ENCODE measurements around the gene TMEM255B.
"Not testable (repeated sequence)": the region's sequence is repeated elsewhere in the genome, so short reads cannot be mapped to it uniquely, and the experiment has no call there.

TMEM255B gene

DNA sequence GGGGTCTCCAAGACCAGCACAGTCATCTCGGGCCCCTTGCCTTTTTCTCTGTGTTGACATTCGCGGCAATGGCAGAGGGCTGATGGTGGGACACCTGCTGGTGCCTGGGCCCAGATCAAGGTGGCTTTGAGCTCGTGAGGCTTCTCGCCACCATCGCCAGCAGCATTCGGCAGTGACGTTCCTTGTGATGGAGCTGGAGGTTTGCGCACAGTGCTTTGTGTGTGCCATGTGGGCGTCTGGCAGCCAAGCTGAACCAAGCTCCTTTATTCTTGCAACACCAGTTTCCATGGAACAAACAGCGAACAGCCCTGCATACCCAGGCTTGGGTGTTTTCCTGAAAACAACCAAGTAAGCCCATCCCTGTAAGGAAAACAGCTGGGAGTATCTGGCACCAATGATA, 9.1 kb upstream of the TMEM255B start:
- no peak for DNase-seq

DNA sequence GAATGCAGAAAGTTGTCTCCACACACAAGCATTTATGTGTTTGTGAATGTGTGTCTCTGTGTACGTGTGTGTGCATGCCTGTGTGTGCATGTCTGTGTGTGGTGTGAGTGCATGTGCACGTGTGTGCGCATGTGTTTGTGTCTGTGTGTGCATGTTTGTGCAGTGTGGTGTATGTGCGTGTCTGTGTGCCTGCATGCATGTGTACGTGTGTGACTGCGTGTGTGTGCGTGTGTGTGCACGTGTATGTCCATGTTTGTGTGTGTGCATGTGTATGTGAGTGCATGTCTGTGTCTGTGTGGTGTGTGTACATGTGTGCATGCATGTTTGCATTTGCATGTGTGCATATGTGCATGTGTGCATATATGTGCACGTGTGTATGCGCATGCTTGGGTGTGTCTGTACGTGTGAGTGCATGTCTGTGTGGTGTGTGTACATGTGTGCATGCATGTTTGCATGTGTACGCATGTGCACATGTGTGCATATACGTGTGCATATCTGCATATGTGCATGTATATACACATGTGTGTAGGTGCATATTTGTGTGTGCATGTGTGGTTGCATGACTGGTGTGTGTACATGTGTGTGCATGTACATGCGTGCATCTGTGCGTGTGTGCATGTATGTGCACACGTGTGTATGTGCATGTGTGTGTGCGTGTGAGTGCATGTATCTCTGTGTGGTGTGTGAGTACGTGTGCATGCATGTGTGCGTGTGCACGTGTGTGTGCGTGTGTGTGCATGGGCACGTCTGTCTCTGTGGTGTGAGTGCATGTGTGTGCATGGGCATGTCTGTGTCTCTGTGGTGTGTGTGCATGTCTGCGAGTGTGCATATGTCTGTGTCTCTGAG, 8.2 kb upstream of the TMEM255B start:
- DNase-seq, result no peak

DNA sequence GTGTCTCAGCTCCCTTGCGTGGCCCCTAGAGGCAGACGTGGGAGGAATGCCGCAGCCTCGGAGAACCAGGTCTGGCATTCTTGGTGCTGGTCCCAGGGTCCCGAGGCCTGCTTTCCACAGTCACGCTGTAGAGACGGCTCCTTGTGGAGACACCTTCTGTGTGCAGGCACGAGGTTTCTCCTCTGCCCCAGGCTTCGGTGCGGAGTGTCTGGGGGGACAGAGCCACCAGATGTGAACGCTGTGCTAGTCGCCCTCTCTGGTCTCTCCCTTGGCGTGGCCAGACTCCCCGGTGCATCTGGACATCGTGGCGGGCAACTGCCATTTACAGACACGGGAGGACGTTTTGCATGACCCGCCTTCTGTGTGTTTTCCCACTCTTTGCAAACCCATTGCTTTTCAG, 7.5 kb upstream of the TMEM255B start:
- no peak for DNase-seq

DNA sequence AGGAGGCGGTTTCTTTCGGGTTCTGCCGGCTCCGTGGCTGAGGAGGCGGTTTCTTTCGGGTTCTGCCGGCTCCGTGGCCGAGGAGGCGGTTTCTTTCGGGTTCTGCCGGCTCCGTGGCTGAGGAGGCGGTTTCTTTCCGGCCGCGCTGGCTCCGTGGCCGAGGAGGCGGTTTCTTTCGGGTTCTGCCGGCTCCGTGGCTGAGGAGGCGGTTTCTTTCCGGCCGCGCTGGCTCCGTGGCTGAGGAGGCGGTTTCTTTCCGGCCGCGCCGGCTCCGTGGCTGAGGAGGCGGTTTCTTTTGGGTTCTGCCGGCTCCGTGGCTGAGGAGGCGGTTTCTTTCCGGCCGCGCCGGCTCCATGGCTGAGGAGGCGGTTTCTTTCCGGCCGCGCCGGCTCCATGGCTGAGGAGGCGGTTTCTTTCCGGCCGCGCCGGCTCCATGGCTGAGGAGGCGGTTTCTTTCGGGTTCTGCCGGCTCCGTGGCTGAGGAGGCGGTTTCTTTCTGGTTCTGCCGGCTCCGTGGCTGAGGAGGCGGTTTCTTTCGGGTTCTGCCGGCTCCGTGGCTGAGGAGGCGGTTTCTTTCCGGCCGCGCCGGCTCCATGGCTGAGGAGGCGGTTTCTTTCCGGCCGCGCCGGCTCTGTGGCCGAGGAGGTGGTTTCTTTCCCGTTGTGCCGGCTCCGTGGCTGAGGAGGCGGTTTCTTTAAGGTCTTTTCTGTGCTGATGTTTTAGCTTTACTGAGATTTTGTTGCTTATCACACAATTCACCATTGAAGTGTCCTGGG, 6.6 kb upstream of the TMEM255B start:
- DNase-seq, result not testable (repeated sequence)

DNA sequence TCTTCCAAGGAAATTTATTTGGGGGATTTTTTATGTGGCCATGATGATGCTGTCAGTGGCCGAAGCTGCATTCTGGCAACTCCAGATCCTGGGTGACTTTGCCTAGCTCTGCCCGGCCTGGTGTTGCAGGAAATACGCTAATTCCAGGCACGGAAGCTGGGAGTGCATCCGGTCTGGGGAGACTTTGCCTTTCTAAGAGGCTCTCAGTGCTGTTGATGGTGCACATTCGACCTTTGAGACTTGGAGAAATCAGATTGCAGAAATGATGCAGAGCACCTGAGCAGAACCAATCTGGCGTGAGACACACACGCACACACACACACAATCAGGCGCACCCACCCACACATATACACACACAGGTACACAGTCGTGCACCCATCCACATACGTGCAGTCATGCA, 5.9 kb upstream of the TMEM255B start:
- DNase-seq, result no peak

DNA sequence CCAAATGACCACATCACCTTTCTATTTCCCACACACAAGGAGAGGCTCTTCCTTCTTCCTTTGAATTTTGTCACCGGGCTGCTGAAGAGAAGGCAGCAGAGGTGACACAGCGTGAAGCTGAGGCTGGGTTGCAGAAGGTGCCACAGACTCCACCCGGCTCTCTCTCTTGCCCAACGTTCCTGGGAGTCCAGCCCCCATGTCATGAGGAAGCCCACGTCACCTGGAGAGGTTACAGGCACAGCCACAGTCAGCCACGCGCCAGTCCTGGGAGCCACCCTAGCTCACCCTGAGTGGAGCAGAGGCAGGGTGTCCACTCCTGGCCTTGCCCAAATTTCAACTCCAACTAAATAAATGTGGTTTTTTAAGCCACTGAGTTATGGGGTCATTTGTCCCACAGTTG, 4.8 kb upstream of the TMEM255B start:
- no peak for DNase-seq

DNA sequence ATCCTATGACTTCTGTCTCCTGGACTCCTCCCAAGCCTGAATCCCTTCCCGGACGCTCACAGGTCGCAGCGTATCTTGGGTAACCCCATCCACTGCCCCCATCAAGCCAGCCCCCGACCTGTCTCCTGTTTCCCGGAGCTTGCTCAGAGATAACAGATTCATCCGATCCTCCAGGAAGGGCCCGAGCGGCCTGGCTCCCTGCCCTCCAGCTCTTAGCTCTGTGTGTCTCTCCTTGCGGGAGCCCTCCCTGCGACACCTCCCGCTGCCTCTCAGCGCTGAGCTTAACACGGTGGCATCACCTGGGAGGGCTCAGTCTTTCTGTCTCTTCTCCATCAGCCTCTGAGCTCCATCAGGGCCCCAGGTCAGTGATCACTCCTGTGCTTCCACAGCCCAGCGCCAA, 4.3 kb upstream of the TMEM255B start:
- no peak for DNase-seq

DNA sequence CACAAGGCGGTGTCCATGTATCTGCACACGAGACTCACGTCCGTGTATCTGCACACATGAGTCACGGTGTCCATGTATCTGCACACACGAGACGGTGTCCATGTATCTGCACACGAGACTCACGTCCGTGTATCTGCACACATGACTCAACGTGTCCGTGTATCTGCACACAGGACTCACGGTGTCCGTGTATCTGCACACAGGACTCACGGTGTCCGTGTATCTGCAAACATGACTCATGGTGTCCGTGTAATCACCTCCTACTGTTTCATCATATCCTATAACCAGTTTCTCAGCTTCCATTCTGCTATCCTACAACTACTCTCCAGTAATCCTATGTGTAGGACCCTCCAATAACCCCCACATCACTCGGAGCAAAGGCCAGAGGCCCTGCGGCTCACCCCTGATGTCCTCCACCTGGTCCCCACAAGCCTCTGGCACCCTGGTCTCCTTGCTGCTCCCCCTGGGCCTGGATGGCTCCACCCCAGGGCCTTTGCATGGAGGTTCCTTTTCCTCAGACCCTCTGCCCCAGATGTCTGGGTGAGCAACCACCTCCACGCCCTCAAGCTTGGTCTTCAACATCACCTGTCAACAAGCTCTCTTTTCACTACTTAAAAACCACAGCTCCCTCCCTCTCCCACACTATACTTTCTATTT, 2.5 kb upstream of the TMEM255B start:
- no peak for DNase-seq

DNA sequence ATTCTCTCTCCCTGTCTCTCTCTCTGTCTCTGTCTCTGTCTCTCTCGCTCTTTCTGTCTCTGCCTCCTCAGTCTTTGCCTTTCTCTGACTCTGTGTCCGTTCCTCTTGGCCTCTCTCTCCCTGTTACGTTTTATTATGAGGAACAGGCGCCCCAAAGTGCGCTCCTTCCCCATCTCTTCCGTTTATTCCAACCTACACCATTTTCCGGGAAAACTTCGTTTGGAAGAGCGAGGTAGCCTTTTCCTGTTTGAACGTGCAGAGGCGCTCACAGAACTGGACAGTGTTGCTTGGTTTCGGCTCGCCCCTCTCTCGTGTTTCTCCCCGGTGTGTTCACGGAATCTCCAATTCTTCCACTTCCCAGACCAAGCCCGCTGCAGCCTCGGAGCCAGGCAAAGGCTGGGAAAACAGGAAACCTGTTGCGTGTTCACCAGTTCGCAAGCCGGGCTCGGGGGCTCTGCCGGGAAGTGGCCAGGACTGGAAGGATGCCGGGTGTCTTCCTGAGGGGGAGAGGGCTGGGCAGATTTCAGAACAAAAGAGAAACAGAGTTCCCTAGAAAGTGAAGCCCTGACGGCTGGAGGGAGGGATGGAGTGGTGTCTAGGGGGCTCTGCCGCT, 605 bp downstream of the TMEM255B start:
- peak in 1 of 2 experiments; percentile 17 for DNase-seq

DNA sequence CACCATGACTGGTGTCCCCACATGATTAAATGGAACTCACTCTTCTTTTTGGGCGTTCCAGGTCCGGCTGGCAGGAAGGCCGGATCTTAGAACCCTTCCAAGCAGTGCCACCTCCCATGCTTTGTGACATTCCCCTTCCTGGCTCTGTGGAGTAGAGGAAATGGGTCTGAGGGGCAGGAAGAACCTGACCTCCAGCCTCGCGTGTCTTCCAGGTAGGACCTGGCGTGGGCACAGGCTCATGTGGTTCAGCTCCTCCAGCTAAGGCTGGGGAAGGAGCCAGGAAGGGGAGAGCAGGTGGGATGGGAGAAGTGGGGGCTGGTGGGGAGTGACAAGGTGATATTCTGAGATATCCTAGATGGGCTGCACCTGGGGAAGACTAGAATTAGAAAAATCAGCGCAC, 2.1 kb downstream of the TMEM255B start:
- no peak for DNase-seq

DNA sequence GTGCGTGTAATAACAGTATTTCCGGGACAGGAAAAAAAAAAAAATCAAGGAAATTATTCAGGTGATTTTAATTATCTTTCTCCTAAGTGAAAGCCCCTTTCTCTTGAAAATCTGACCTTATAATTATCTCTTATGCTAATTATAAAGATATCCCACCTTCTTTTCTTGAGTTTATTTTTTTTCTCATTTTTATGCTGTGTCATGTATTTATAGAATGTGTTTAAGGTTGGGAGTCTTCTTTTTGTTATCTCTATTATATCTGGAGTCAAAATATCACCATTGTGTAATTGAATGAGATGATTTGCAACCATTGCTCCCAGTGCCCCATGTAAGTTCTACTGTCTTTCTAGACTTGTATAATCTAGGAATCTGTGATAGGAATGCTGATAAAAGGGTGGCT, 3.0 kb downstream of the TMEM255B start:
- no peak for DNase-seq

DNA sequence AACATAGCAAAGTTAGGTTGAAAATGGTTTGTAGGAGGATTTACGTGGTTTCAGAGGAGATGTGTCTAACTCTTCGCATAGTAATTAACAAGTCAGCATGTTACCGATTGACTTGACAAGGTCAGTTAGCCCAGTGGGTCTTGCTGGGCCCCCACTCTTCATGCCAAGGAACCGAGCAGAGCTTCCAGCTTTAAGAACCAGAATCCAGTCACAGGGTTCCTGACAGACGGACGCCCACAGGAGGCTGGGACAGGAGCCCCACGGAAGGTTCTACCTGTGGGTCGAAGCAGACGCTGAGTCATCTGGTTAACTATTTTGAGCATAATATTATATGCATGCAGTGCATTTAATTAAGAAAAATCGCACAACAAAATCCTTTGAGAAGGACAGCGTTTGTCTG, 3.5 kb downstream of the TMEM255B start:
- no peak for DNase-seq

DNA sequence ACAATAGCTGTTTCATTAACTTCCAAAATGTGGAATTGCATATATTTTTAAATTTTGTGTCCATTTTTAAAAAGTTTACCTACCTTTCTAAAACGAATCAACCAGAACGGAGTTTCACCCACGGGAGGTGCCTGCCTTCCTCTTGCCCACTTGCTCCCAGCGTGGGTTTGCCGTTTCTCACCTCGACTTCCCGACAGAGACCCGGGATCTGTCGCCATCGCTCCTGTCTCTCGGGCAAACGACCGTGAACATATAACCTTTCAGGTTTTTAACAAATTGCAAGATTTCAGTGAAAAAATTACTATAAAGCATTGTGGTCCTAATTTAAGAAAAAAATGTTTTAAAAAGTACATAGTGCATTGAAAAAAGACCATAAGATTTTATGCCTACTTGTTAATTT, 4.2 kb downstream of the TMEM255B start:
- no peak for DNase-seq

DNA sequence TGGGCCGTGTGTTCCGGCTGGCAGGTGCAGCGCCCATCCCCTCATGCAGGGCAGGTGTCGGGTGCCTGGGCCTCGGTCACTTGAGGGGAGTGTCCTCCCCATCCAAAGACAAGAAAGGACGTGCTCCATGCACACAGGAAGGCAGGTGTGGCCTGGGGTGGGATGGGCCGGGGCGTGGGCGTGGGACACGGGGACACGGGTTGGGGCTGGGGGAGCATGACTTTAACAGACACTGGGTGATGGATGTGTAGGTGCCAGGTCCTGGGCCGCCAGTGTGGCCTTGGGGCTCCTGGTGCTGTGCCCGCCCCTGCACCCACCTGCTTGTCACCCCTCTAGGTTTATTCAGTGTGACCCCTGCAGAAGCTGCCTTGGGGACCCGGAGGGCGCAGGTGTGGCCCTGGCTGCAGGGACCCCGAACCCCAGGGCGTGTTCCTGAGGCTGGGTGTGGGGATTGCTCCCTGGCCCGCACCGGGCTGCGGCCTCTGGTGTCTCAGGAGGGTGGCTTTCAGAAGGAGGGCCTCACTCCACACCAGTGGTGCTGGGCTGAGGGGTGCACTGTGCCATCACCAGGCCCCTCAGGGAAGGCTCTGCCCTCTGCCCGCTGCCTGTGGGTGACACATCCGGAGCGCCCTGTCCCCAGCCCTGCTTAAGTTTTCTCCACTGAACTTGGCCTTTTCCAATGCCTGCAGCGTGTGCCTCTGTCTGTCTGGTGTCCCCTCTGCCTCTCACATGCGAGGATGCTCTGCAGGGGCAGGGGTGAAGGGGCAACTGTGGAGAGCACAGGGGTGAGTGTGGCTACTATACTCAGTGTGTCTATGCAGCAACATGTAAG, 5.2 kb downstream of the TMEM255B start:
- no peak for DNase-seq

DNA sequence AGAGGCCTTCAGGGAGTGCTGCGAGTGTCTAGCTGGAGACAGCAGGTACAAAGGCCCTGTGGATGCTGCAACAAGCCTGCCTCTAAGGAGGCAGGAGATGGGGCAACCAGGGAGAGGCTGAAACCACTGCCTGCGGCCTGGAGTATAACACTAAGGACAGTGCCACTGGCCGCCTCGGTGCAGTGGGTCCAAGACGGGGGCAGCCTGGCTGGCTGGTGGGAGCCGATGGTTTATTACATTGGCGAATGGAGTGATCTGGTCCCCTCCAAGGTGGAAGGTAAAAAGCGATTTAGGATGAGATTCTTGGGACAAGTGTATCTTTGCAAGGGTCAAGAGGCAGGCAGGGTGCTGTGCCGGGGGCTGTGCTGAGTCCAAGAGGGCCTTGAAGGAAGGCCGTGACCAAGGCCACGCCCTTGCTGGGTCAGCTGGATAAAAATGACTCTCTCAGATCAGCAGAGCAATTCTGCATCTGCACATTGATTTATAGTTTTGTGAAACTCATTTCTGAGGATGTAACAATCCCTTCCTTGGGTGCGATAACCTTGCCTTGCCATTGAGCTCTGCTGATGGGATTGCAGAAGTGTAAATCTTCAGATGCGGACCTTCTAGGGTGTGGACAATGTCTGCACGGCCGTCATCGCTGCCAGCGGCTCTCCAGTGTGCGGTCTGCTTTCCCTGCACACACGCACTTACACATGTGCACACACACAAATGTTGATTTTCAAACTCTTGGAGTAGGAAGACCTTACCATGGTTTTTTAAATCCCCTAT, 6.0 kb downstream of the TMEM255B start:
- DNase-seq, result no peak

DNA sequence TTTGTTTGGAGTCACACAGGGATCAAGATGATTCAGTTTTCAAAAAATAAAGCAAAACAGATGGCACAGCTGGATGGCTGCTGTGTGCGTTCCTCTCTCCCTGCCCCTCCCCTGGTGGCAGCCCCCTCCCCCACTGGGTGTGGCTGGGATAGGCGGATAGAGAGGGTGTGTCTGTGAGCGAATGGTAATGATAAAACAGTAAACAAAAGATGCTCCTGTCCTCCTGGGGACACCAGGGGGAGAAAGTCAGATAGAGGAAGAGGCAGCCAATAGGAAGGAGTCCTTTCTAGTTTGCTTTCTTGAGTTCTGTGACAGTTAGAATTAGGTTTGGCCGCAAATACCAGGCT, 6.5 kb downstream of the TMEM255B start:
- DNase-seq, result no peak

DNA sequence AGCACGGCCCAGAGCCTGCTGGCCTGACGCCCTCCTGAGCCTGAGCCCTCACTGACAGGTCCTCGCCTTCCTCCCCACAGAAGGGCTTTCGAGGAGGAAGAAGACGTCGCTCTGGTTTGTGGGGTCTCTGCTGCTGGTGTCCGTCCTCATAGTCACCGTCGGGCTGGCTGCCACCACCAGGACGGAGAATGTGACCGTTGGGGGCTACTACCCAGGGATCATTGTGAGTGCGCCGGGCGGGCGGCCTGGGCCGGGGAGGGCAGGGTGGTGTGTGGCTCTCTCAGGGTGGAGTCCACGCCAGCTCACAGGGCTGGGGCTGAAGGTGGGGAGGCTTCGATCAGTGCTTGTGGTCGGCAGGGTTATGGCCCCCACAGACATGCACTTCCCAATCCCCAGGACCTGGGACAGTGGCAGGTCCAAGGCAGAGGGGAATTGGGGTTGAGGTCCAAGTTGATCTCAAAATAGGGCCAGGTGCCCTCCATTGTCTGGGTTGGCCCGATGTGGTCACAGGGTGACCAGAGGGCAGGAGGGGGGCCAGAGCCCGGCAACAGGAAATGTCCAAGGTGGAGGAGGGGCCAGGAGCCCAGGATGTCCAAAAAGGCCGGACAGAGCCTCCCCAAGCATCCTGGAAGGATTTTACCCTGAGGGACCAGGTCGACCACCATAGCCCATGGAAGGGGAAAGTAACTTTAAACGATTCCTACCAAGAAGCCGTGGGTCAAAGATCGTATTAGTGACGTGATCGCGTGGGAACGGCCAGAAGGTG, 7.2 kb downstream of the TMEM255B start:
- DNase-seq, result no peak

DNA sequence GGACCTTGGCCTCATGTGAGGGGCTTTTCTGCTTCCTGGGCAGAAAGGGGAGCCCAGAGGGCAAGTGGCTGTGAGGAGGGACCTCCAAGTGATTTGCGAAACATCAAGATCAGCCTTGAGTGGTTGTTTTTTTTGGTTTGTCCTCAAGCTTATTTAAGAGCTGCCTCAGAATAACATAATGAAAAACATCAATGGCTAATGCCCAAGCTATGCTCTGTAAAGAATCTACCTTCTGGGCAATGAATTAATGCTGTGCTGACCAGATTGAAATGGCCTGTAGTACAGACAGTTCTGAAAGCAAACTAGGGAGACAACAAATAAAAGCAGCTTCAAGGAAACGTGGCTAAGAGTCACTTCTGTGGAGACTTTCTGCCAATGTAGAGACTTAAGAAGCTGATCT, 8.3 kb downstream of the TMEM255B start:
- no peak for DNase-seq

DNA sequence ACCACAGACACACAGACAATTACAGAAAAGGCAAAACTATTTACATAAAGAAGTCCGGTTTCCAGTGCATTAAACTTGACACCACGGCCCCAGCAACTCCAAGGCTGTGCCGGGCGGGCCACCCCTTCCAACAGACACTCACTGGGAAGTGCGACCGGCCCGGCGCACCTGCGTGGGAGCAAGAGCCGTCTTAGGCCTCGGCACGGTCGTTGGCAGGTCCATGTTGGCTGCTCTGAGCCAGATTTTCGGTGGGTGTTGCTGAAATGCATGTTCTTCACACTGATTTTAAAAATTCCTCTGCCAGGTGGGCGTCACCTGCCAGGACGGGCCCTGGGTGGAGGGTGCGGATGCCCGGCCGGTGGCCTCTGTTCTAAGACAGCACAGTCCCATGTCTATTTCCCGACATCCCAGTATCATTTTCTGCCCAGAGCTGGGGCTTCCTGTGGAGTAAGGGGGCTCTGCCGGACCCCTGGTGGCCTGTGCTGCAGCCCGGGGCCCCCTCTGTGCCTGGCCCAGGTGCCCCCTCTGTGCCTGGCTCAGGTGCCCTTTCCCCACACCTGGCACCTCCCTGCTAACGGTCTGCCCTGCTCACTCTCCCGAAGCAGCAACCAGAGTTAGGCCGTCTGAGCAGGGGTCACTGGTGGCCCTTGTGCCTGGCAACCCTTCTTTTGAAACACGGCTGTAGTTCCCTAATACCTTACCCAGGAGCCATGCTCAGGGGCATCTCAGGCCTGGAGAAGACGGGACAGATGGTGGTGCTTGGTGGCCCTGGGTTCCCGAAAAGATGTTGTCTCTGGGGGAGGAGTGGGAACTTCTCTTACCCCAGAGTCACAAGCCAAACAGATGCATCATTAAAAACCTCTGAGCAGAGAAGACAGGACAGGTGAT, 9.2 kb downstream of the TMEM255B start:
- no peak for DNase-seq

DNA sequence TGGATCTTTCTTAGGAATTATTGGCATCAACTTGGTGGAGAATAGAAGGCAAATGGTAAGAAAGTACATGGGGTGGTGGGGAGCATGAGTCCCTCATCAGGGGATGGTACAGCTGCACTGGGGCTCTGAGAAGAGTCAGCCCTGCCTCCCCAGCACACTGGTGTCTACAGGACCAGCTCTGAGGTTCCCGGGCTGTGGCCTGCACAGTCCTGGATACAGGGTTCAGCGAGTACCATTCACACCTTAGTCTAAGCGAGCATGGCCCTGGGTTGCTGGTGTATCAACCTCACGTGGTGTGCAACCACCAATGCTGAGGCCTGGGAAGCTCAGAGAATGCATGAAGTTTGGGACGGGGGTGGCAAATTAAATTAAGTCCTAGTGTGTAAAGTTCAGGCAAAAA, 10.1 kb downstream of the TMEM255B start:
- no peak for DNase-seq

All from NCI-H524 (cell line).